DOHH2 (cell line): ENCODE results near the gene MIEF1.

ENCODE experiments used
- H3F3A ChIP-seq: fragments of 200-600 bp; sonication (generic), shearing (Covaris generic); 2 replicates; pipeline ENCODE4 v1.6.0; 2016; ENCODE audit warnings: antibody characterized with exemption, mild to moderate bottlenecking; ENCODE audit not compliant: control insufficient read depth, insufficient read depth
- H3K27ac ChIP-seq: fragments of 200-600 bp; sonication (generic); 2 replicates; pipeline ENCODE4 v1.5.1; 2014; ENCODE audit warnings: low read depth, mild to moderate bottlenecking, low read length, moderate library complexity
- H3K27me3 ChIP-seq: fragments of 200-600 bp; sonication (generic); 2 replicates; pipeline ENCODE4 v1.6.1; 2014; ENCODE audit warnings: mild to moderate bottlenecking, low read length, mixed read lengths; ENCODE audit not compliant: control insufficient read depth
- H3K36me3 ChIP-seq: fragments of 200-600 bp; sonication (generic); 2 replicates; pipeline ENCODE4 v1.6.1; 2014; ENCODE audit warnings: mild to moderate bottlenecking, low read length, moderate library complexity, mixed read lengths; ENCODE audit not compliant: control insufficient read depth
- H3K4me1 ChIP-seq: fragments of 200-600 bp; sonication (generic); 2 replicates; pipeline ENCODE4 v1.6.1; 2014; ENCODE audit warnings: mild to moderate bottlenecking, low read length, mixed read lengths; ENCODE audit not compliant: control insufficient read depth
- H3K4me2 ChIP-seq: fragments of 200-600 bp; sonication (generic); 2 replicates; pipeline ENCODE4 v1.6.0; 2014; ENCODE audit warnings: mild to moderate bottlenecking, low read length, moderate library complexity
- H3K4me3 ChIP-seq: fragments of 200-600 bp; sonication (generic); 2 replicates; pipeline ENCODE4 v1.5.1; 2014; ENCODE audit warnings: mild to moderate bottlenecking, low read length, mixed read lengths
- H3K79me2 ChIP-seq: fragments of 200-600 bp; sonication (generic); 2 replicates; pipeline ENCODE4 v1.6.1; 2014; ENCODE audit warnings: mild to moderate bottlenecking, low read length, mixed read lengths; ENCODE audit not compliant: control insufficient read depth
- H3K9me2 ChIP-seq: fragments of 200-600 bp; sonication (generic); replicated peaks from 2 replicates; pipeline ENCODE4 v1.6.1; 2014; ENCODE audit warnings: mild to moderate bottlenecking, low read length, mixed read lengths; ENCODE audit not compliant: control insufficient read depth
- H3K9me3 ChIP-seq: fragments of 200-600 bp; sonication (generic); 2 replicates; pipeline ENCODE4 v1.6.1; 2014; ENCODE audit warnings: antibody characterized with exemption, low read length, mixed read lengths; ENCODE audit not compliant: control insufficient read depth, insufficient read depth
- H4K20me1 ChIP-seq: fragments of 200-600 bp; sonication (generic); 2 replicates; pipeline ENCODE4 v1.6.0; 2014; ENCODE audit warnings: low read depth, mild to moderate bottlenecking, antibody characterized with exemption, low read length, moderate library complexity; ENCODE audit not compliant: control insufficient read depth, insufficient read depth
- CTCF ChIP-seq: fragments of 200-600 bp; sonication (generic); IDR thresholded peaks from one replicate; pipeline ENCODE4 v1.5.1; 2014; ENCODE audit warnings: antibody characterized with exemption, mild to moderate bottlenecking, low read depth, low read length; ENCODE audit not compliant: poor library complexity, severe bottlenecking
- EZH2phosphoT487 ChIP-seq: fragments of 200-600 bp; sonication (generic); IDR thresholded peaks from 2 replicates; pipeline ENCODE4 v1.6.1; 2017; ENCODE audit warnings: borderline replicate concordance, mild to moderate bottlenecking, antibody characterized with exemption, low read length, moderate library complexity, mixed read lengths

MIEF1 gene

GRCh38 chr22:39558254-39558727, 56.2 kb downstream of the MIEF1 start:
- H3K27ac ChIP-seq = no peak overlapping the region
- TF ChIP-seq EZH2phosphoT487 (no peak), CTCF (no peak)
- H4K20me1 ChIP-seq = no peaks in the 10 kb centered on the region
- H3K4me1 ChIP-seq = no peaks in the 10 kb centered on the region
- H3K4me3 ChIP-seq = no peak overlapping the region
- H3K9me3 ChIP-seq = no peaks in the 10 kb centered on the region
- H3K36me3 ChIP-seq = no peaks in the 10 kb centered on the region
- no peaks in the 10 kb centered on the region for H3F3A ChIP-seq
- H3K4me2 ChIP-seq = no peak overlapping the region
- peaks cover 5% of the 10 kb centered on the region; the same call in 1 of the 2 replicates for H3K27me3 ChIP-seq
- H3K79me2 ChIP-seq = no peaks in the 10 kb centered on the region
- H3K9me2 ChIP-seq = no peaks in the 10 kb centered on the region

- Histone ChIP-seq H3K79me2 (no peaks in the 10 kb centered on the region), H4K20me1 (no peaks in the 10 kb centered on the region), H3K4me2 (no peak overlapping the region), H3K4me3 (no peak overlapping the region), H3K9me3 (no peaks in the 10 kb centered on the region; the same call in 1 of the 2 replicates), H3K4me1 (no peaks in the 10 kb centered on the region), H3F3A (no peaks in the 10 kb centered on the region), H3K27ac (no peak overlapping the region), H3K27me3 (peaks cover 5% of the 10 kb centered on the region; the same call in 1 of the 2 replicates), H3K36me3 (no peaks in the 10 kb centered on the region), H3K9me2 (no peaks in the 10 kb centered on the region)
- TF ChIP-seq CTCF (no peak), EZH2phosphoT487 (no peak)
Observed at GRCh38 chr22:39558950-39559349, 56.9 kb downstream of the MIEF1 start.

GRCh38 chr22:39559456-39560105, 57.5 kb downstream of the MIEF1 start:
- H3K4me3 ChIP-seq = no peak overlapping the region
- TF ChIP-seq CTCF (peak; percentile 78), EZH2phosphoT487 (no peak)
- H3K27me3 ChIP-seq = 0 out of 2 replicates have a peak, but pooled peaks cover 5% of the 10 kb centered on the region
- no peak overlapping the region for H3K4me2 ChIP-seq
- no peaks in the 10 kb centered on the region; the same call in 1 of the 2 replicates for H3K9me3 ChIP-seq
- no peaks in the 10 kb centered on the region for H3F3A ChIP-seq
- H4K20me1 ChIP-seq = no peaks in the 10 kb centered on the region
- H3K9me2 ChIP-seq = no peaks in the 10 kb centered on the region
- no peaks in the 10 kb centered on the region for H3K4me1 ChIP-seq
- no peak overlapping the region for H3K27ac ChIP-seq
- no peaks in the 10 kb centered on the region for H3K36me3 ChIP-seq
- no peaks in the 10 kb centered on the region for H3K79me2 ChIP-seq
